K562 (cell line): ENCODE data around the gene KRT85. TPM values are rescaled to one million over a fixed set of nuclear protein-coding genes. Genes with fewer than 3 reads are reported as not detected.
A peak's percentile ranks its signal among the peaks of the same experiment; 100 is the strongest.

Experiments used
- ATAC-seq: fragments of 200-7000 bp; cut with Tn5 transposase; 3 replicates; pipeline ENCODE4 v1.9.1; 2020; ENCODE audit warnings: moderate library complexity
- BruUV-seq: library from RNA; stranded (reverse); fragments of 400-500 nt; replicated peaks from 2 replicates; lab custom pipeline; 2021; lab: Mats Ljungman, UMichigan
- CTCF ChIA-PET: fragments of 300-600 bp; formaldehyde crosslinking; extraction: SDS; loops from one replicate; lab custom pipeline; 2021; ENCODE audit warnings: low intra/inter-chr PET ratio; lab: Yijun Ruan, JAX
- POLR2A ChIA-PET: fragments of 300-600, 350-650 bp; sonication (Branson Sonifier 250); formaldehyde crosslinking; extraction: SDS; loops from one replicate; lab custom pipeline; 2021; ENCODE audit warnings: antibody characterized with exemption, inconsistent platforms; lab: Yijun Ruan, JAX
- DNase-seq, 4 experiments: peaks; one replicate each; pipeline versions ENCODE4 v3.0.0 to v3.0.0-alpha.2; 2011 to 2018; ENCODE audit warnings: low spot score in 3 of 4, mixed read lengths in 3 of 4; ENCODE audit errors: extremely low read depth in 1 of 4
- FAIRE-seq: peaks from 2 replicates; lab custom pipeline; 2011; peaks lifted over from hg19 to GRCh38; lab: Jason Lieb, UNC
- H2AFZ ChIP-seq: 2 replicates; pipeline ENCODE4 v1.6.0; 2011; ENCODE audit warnings: low read depth, low read length, control low read depth, inconsistent platforms
- H3K27ac ChIP-seq: fragments of 200-600 bp; 3 replicates; pipeline ENCODE4 v1.8.0; 2011; ENCODE audit warnings: low read depth, mild to moderate bottlenecking, control low read depth, inconsistent platforms, low read length, moderate library complexity, mixed read lengths; ENCODE audit errors: extremely low read depth
- H3K27me3 ChIP-seq, 2 experiments: fragments of 300-600 bp in 1 of 2; 2 replicates in 1 of 2; 3 replicates in 1 of 2; pipeline versions ENCODE4 v1.6.0 to v1.8.0; 2011; ENCODE audit warnings: inconsistent platforms in 2 of 2, low read length in 2 of 2, mild to moderate bottlenecking in 1 of 2, mixed read lengths in 1 of 2, moderate library complexity in 1 of 2; ENCODE audit not compliant: control insufficient read depth in 2 of 2, insufficient read depth in 2 of 2
- H3K36me3 ChIP-seq: fragments of 300-600 bp; 3 replicates; pipeline ENCODE4 v1.8.0; 2011; ENCODE audit warnings: mild to moderate bottlenecking, low read length, inconsistent platforms; ENCODE audit not compliant: control insufficient read depth, insufficient read depth
- H3K4me1 ChIP-seq, 2 experiments: fragments of 200-600 bp in 1 of 2; replicated peaks in 1 of 2; 2 replicates in 1 of 2; 3 replicates in 1 of 2; pipeline versions ENCODE4 v1.5.1 to v1.8.0; 2011; ENCODE audit warnings: inconsistent platforms in 2 of 2, low read length in 2 of 2, mild to moderate bottlenecking in 1 of 2, mixed read lengths in 1 of 2, moderate library complexity in 1 of 2; ENCODE audit not compliant: control insufficient read depth in 2 of 2, insufficient read depth in 2 of 2
- H3K4me2 ChIP-seq: 2 replicates; pipeline ENCODE4 v1.6.1; 2011; ENCODE audit warnings: low read length, control low read depth, inconsistent platforms, mixed read lengths; ENCODE audit not compliant: insufficient read depth
- H3K4me3 ChIP-seq: fragments of 200-600 bp; sonication (generic), shearing (Covaris generic); 2 replicates; pipeline ENCODE4 v1.5.1; 2016; ENCODE audit warnings: control low read depth, inconsistent platforms
- H3K79me2 ChIP-seq: fragments of 200-600 bp; 3 replicates; pipeline ENCODE4 v1.8.0; 2011; ENCODE audit warnings: low read length, inconsistent platforms; ENCODE audit not compliant: control insufficient read depth, insufficient read depth
- H3K9ac ChIP-seq, 2 experiments: 2 replicates each; pipeline versions ENCODE4 v1.6.0 to v1.6.1; 2011; ENCODE audit warnings: low read depth in 2 of 2, low read length in 2 of 2, control low read depth in 1 of 2, inconsistent platforms in 1 of 2, mild to moderate bottlenecking in 1 of 2, mixed read lengths in 1 of 2; ENCODE audit not compliant: insufficient read depth in 1 of 2
- H3K9me1 ChIP-seq: one replicate; pipeline ENCODE4 v1.6.0; 2011; ENCODE audit warnings: inconsistent platforms, mild to moderate bottlenecking, low read length, moderate library complexity; ENCODE audit not compliant: control insufficient read depth, insufficient read depth
- H3K9me3 ChIP-seq: replicated peaks from 2 replicates; pipeline ENCODE4 v1.5.1; 2011; ENCODE audit warnings: low read depth, low read length, inconsistent platforms; ENCODE audit not compliant: control insufficient read depth, insufficient read depth
- H4K20me1 ChIP-seq: replicated peaks from 2 replicates; pipeline ENCODE4 v1.6.1; 2011; ENCODE audit warnings: low read length, inconsistent platforms, mixed read lengths; ENCODE audit not compliant: control insufficient read depth, insufficient read depth
- DPF2 ChIP-seq: fragments of 450-650 bp; IDR thresholded peaks from 2 replicates; pipeline ENCODE4 v1.6.1; 2016
- FOSL1 ChIP-seq: fragments of 200-800 bp; sonication (Bioruptor generic); conservative IDR thresholded peaks from 2 replicates; pipeline ENCODE4 v1.6.1; 2016; ENCODE audit warnings: missing genetic modification characterization, missing compliant biosample characterization
- MYC ChIP-seq, 2 experiments: fragments of 250-450 bp in 1 of 2; sonication (Bioruptor Pico) in 1 of 2; IDR thresholded peaks; 2 replicates each; pipeline versions ENCODE4 v1.5.1 to v1.6.1; 2012 to 2021; ENCODE audit warnings: low read depth in 2 of 2, borderline replicate concordance in 1 of 2, improper control_type of control experiment in 1 of 2, low read length in 1 of 2, mild to moderate bottlenecking in 1 of 2, moderate library complexity in 1 of 2
- RAD21 ChIP-seq, 2 experiments: fragments of 250-450 bp in 1 of 2; fragments of 450-650 bp in 1 of 2; sonication (Bioruptor Pico) in 1 of 2; formaldehyde crosslinking in 1 of 2; IDR thresholded peaks in 1 of 2; conservative IDR thresholded peaks in 1 of 2; 2 replicates each; pipeline versions ENCODE4 v1.4.0 to v1.8.0; 2020 to 2022; ENCODE audit warnings: mild to moderate bottlenecking in 2 of 2, moderate library complexity in 1 of 2
- ZFP36 ChIP-seq: fragments of 150-350 bp; IDR thresholded peaks from 2 replicates; pipeline ENCODE4 v1.6.1; 2018; ENCODE audit warnings: low read length, low read depth; ENCODE audit not compliant: partially characterized antibody
- WGBS: fragments of 100-300 bp; shearing (Covaris generic); methylation state at CpG from one replicate; pipeline ENCODE4 v1.1.6; 2016; ENCODE audit warnings: low coverage, mixed read lengths; ENCODE audit not compliant: insufficient coverage; ENCODE audit errors: missing lambda C conversion rate; 5-methylcytosine and 5-hydroxymethylcytosine counted together
- in situ Hi-C: fragments of 300-500 bp; cut with MboI; formaldehyde crosslinking; loops from 4 replicates; pipeline ENCODE4 v1.15.0; 2018; ENCODE audit warnings: inconsistent platforms, mixed read lengths
- intact Hi-C: fragments of 100-400 bp; cut with micrococcal nuclease; formaldehyde crosslinking; loops from 2 replicates; pipeline ENCODE4 v1.14.2; 2022
- polyA plus RNA-seq, 8 experiments: library from polyadenylated mRNA; depleted of rRNA in 4 of 8; stranded (reverse) in 5 of 8; unstranded in 3 of 8; fragments of >200 nt; fragmentation: Nextera tagmentation in 2 of 8; fragmentation: Illumina TruSeq in 1 of 8; extraction: Ambion mirVana in 2 of 8; extraction: Trizol in 1 of 8; gene quantifications; 2 replicates each; pipeline versions ENCODE4 v1.2.1 to v1.2.3, GENCODE V29; 2011 to 2014; ENCODE audit warnings: inconsistent platforms in 1 of 8, missing spikeins in 1 of 8
- total RNA-seq, 7 experiments: library from RNA; depleted of rRNA in 6 of 7; stranded (reverse); fragments of >200 nt in 6 of 7; fragmentation: Illumina TruSeq in 2 of 7; extraction: Trizol in 2 of 7; gene quantifications; 2 replicates each; pipeline versions ENCODE4 v1.2.1 to v1.2.3, GENCODE V29; 2011 to 2021; ENCODE audit warnings: low replicate concordance in 1 of 7
- TF ChIP-seq, protein P1 (sequence below), 3 experiments: IDR thresholded peaks in 2 of 3; conservative IDR thresholded peaks in 1 of 3; 2 replicates each; pipeline ENCODE4 v1.5.1; 2011 to 2012; ENCODE audit warnings: low read length in 3 of 3, mild to moderate bottlenecking in 3 of 3, control low read depth in 2 of 3, improper control_type of control experiment in 1 of 3, inconsistent platforms in 1 of 3, low read depth in 1 of 3, mixed read lengths in 1 of 3, moderate library complexity in 1 of 3; ENCODE audit not compliant: insufficient read depth in 2 of 3

Gene KRT85
- total and polyA plus RNA-seq, 9 of the 15 experiments (the other 6 are each of a cell fraction or from before 2014, with no cell fraction given): not detected

DNA sequence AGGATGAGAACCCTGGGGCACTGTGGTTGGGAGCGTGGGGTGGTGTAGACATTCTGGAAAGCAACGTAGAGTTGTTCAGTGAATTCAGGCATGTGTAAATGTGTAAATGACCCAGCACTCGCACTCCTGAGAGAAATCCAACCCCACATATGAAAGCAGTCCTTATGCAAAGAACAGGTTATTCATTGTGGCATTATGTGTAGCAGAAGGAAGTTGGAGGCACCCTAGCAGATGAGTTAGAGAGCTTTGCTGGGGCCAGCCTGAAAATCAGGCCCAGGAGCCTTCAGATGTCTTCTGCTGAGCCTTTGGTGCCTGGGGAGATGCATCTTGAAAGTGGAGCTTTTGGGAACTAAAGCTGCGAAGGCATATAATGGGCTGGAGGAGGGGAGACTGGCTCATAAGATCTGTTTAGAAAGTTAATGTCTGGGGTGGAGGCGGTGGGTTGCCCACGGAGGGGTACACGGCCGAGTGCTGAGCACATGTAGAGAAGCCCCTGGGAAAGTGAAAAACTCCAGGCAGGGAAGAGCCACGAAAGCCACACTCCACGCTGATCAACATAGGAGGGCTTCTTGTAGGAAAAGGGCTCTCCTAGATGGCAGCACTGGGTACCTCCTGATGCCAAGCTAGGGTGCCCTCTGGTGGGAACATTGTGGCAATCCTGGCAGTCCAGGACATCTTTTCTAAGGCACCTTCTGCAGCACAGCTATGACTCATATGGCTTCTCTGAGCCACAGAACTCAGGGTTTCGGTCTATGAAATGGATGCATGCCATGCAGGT lies 40.0 kb downstream of the KRT85 start:
- Histone ChIP-seq H3K27ac (no peak overlapping the region), H2AFZ (no peak overlapping the region)

More for the DNA sequence above, 40.0 kb downstream of the KRT85 start:
- no TSS peak for BruUV-seq
- no peaks in the 10 kb centered on the region for H3K79me2 ChIP-seq
- H3K9ac ChIP-seq: no peak overlapping the region
- ATAC-seq: no peak; the same call in 2 of the 3 replicates
- in situ Hi-C loops: no loop called here
- TF ChIP-seq FOSL1 (tag) (0 out of 2 replicates have a peak, but pooled peaks have one; percentile 30), MYC (IDR thresholded peaks at IDR 0.05; ENCODE audit: low read depth, low read length) (no peak), MYC (CRISPR knock-in tag; IDR thresholded peaks at IDR 0.05; ENCODE audit: borderline replicate concordance, low read depth) (no peak), ZFP36 (peak; percentile 46), RAD21 (CRISPR knock-in tag; conservative IDR thresholded peaks at IDR 0.05 in 1 of 2, IDR thresholded peaks at IDR 0.05 in 1 of 2) (peak in 1 of 2 experiments; percentile 48; a peak in 2 of 4 replicates), DPF2 (no peak)
- TF ChIP-seq, protein P1, sequence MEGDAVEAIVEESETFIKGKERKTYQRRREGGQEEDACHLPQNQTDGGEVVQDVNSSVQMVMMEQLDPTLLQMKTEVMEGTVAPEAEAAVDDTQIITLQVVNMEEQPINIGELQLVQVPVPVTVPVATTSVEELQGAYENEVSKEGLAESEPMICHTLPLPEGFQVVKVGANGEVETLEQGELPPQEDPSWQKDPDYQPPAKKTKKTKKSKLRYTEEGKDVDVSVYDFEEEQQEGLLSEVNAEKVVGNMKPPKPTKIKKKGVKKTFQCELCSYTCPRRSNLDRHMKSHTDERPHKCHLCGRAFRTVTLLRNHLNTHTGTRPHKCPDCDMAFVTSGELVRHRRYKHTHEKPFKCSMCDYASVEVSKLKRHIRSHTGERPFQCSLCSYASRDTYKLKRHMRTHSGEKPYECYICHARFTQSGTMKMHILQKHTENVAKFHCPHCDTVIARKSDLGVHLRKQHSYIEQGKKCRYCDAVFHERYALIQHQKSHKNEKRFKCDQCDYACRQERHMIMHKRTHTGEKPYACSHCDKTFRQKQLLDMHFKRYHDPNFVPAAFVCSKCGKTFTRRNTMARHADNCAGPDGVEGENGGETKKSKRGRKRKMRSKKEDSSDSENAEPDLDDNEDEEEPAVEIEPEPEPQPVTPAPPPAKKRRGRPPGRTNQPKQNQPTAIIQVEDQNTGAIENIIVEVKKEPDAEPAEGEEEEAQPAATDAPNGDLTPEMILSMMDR (IDR thresholded peaks at IDR 0.05 in 2 of 3, conservative IDR thresholded peaks at IDR 0.05 in 1 of 3; ENCODE audit: insufficient read depth in 2 of 3, low read depth in 1 of 3, low read length in 3 of 3): peak; percentile 37 to 92 (median 75); a peak in 4 of 6 replicates
- intact Hi-C loops: no loop called here
- no peak for FAIRE-seq
- WGBS: 3% methylated on average over 11 of the region's 11 CpGs
- H3K27me3 ChIP-seq: peaks cover 9 to 31% of the 10 kb centered on the region in 2 experiments; a peak in 4 of 5 replicates
- H3K4me2 ChIP-seq: no peak overlapping the region
- no peaks in the 10 kb centered on the region for H3K36me3 ChIP-seq
- no peak overlapping the region for H3K4me3 ChIP-seq
- no peaks in the 10 kb centered on the region for H3K9me3 ChIP-seq
- no peaks in the 10 kb centered on the region for H3K4me1 ChIP-seq
- DNase-seq: peak; percentile 21 to 34 (median 30)
- ChIA-PET POLR2A (interaction anchor here (0.6 to 1.0 kb wide), 2 partner anchors 9 to 108 kb away, joined by 3 to 4 read pairs; no protein-coding TSS in a partner anchor), CTCF (interaction anchor here (0.6 to 0.7 kb wide), 2 partner anchors 171 to 184 kb away, joined by 3 read pairs; no protein-coding TSS in a partner anchor)
- H4K20me1 ChIP-seq: 0 out of 2 replicates have a peak, but pooled peaks cover 4% of the 10 kb centered on the region
- H3K9me1 ChIP-seq: no peaks in the 10 kb centered on the region
